Activated CD8-positive, alpha-beta memory T cell treated with anti-CD3 and anti-CD28 coated beads, Interleukin-2, amount 50 U/mL, for 48 hours (primary cell): ENCODE measurements around the gene CAMSAP1.

ENCODE experiments used
- DNase-seq: peaks from one replicate; pipeline ENCODE4 v3.0.0-alpha.2; 2020

CAMSAP1 gene

DNA sequence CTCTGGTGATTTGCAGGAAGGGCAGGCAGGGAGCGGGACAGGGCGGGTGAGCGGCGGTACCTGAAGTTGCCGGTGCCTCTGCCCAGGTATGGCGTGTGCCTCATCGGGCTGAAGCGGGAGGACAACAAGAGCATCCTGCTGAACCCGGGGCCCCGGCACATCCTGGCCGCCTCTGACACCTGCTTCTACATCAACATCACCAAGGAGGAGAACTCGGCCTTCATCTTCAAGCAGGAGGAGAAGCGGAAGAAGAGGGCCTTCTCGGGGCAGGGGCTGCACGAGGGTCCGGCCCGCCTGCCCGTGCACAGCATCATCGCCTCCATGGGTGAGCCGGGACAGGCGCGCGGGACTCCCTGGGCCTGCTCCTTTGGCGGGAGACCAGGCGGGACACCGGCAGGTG, 136.6 kb downstream of the CAMSAP1 start:
- no peak for DNase-seq

DNA sequence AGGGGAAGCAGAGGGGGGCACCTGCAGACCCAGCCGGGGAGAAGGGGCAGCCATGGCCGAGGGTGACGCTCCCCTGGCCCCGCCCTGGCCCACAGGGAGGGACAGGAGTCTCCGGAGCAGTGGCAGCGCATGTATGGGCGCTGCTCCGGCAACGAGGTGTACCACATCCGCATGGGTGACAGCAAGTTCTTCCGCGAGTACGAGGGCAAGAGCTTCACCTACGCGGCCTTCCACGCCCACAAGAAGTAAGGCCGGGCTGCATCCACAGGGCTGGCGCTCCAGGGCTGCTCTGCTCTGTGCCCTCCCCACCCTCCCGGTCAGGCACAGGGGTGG, 137.2 kb downstream of the CAMSAP1 start:
- no peak for DNase-seq

DNA sequence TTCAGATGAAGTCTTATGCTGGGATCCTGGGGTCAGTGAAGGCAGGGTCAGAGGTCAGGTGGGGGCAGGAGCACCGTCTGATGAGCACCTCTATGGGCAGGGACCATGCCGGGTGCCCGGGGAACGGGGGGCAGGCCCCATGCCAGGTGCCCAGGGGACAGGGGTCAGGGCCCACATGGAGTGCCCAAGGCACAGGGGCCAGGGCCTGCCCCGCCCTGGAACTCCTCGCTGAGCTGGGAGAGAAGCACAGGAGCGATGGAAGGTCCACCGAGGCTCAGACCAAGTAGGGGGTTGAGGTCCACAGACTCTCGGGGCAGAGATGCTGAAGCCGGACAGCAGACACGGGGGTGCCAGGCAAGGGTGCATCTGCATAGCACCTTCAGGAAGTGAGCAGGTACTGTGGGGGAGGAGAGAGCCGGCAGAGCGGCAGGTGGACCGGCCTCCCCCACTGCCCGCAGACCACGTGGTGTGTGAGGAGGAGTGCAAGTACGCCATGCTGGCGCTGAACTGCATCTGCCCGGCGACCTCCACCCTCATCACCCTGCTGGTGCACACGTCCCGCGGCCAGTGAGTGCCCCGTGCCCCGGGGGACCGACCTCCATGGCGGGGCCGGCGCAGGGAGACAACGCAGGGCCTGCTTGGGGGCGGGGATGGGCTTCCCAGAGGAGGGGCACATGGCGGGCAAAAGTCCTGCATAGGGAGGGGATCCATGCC, 137.7 kb downstream of the CAMSAP1 start:
- DNase-seq, result no peak

DNA sequence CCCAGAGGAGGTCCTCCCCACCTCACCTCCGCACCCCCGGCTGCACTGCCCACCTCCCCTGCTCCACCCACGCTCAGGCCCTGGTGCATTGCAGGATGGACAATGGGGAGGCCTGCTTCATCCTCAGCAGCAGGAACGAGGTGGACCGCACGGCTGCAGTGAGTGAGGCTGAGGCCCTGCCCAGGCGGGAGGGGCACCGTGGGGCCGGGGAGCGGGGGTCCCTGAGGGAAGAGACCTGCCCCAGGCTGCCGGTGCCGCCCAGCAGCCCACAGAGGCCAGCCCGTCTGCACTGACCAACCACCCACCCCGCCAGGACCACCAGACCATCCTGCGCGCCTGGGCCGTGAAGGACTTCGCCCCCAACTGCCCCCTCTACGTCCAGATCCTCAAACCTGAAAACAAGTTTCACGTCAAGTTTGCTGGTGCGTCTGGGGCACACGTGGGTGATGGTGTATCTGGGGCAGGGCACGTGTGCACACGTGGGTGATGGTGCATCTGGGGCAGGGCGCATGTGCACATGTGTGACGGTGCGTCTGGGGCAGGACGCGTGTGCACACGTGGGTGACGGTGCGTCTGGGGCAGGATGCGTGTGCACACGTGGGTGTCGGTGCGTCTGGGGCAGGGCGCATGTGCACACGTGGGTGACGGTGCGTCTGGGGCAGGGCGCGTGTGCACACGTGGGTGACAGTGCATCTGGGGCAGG, 138.7 kb downstream of the CAMSAP1 start:
- DNase-seq, result no peak

DNA sequence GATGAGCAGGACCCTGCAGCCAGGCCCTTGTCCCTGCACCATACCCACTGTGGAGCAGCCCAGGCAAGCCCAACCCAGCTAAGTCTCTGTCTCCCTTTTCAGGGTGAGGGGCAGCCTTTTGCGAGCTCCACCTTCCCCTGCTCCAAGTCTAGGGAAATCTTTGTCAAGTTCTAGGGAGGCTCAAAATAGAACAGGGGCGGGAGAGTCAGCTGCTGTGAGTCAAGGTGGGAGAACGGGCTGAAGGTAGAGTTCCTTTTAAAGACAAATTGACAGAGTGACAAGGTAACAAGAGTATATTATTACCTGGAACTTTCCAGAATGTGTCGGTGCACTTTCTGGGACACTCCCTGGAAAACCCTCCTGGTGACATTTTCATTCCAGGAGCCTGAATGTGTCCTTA, 140.6 kb downstream of the CAMSAP1 start:
- DNase-seq, result no peak

DNA sequence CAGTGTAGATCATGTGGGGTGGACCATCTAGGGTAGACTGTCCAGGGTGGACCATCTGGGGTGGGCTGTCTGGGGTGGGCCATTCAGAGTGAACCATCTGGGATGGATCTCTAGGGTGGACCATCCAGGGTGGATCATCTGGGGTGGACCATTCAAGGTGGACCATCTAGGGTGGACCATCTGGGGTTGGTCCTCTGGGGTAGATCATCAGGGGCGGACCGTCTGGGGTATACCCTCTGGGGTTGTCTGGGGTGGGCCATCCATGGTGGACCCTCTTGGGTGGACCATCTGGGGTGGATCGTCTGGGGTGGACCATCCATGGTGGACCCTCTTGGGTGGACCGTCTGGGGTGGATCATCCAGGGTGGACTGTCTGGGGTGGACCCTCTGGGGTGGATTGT, 141.1 kb downstream of the CAMSAP1 start:
- no peak for DNase-seq

DNA sequence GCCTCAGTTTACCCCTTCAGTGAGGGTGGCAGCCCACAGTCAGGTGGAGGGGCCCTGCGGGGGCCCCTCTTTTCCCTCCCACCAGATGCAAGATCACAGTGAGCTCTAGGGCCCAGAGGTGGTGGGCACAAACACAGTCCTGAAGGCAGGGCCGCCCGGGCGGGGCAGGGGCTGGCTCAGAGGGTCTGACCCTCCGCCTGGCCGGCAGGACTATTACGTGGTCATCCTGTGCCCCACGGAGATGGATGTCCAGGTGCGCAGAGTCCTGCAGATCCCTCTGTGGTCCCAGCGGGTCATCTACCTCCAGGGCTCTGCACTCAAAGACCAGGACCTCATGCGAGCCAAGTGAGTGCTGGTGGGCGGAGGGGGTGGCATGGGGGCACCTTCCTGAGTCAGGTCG, 141.9 kb downstream of the CAMSAP1 start:
- DNase-seq, result no peak

DNA sequence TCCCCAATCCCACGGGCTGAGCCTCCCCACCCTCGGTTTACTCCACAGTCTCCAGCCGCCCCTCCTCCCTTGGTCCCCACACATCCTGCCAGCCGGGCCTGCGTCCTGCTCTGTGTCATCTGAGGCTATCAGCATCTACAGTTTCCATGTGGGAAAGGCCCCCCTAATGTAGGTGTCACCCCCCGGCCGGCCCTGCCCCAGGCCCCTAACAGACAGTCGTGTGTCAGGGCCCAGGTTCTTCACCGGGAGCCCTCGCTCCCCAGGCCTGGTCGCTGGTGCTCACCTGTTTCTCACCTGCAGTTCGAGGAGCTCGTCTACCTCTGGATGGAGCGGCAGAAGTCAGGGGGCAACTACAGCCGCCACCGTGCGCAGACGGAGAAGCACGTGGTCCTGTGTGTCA, 142.6 kb downstream of the CAMSAP1 start:
- no peak for DNase-seq

DNA sequence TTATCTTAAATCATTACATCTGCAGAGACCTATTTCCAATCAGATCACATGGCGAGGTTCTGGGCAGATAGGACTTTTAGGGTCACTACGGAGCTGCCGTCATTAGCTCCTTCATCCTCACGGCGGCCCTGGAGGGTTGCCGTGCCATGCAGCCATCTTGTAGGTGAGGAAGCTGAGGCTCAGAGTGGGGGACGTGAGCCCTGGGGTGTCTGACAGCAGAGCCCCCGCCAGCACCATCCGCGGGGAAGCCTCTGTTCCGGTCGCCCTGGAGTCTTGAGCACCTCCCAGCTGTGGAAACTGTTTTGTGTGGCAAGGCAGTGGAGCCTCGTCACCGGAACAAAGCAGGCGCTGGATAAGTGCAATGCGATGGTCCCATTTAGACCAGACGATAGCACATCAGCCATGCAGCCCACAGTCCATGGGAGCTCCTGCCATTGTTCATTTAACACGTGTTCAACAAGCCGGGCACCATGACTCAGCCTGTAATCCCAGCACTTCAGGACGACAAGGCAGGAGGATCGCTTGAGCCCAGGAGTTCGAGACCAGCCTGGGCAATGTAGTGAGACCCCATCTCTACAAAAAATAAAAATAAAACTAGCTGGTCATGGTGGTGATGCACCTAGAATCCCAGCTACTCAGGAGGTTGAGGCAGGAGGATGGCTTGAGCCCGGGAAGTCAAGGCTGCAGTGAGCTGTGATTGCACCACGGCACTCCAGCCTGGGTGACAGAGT, 143.5 kb downstream of the CAMSAP1 start:
- DNase-seq, result no peak

DNA sequence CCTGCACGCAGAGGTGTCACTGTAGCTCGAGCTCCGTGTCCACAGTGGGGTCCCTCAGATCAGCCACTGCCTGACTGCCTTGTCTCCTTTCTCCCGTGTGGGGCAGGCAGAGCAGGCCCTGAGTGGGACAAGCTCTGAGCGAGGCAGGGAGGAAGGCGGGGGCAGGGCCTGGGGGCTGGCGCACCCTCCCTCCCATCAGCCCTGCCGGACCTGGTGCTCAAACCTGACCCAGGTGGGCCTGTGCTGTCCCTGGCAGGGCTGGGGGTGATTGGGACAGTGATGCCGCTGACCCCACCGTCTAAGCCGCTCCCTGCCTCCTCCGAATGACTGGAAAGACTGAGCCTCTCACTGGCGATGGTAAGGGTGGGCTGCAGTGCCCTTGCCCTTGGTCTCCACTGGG, 144.4 kb downstream of the CAMSAP1 start:
- no peak for DNase-seq

DNA sequence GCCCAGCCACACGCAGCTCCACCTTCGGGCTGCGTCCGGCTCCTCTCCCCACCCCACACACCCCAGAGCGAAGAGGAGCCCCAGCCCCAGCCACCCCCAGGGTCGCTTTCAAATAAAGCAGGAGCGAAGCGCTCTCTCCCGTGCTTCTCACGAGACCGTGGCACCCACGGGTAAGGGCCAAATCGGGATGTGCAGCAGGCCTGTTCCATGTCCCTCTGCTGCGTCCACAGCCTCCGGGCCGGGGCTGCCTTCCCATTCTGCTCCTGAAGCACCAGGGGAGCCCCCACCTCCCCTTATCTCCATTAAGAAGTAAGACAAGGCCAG, 145.5 kb downstream of the CAMSAP1 start:
- DNase-seq, result no peak

DNA sequence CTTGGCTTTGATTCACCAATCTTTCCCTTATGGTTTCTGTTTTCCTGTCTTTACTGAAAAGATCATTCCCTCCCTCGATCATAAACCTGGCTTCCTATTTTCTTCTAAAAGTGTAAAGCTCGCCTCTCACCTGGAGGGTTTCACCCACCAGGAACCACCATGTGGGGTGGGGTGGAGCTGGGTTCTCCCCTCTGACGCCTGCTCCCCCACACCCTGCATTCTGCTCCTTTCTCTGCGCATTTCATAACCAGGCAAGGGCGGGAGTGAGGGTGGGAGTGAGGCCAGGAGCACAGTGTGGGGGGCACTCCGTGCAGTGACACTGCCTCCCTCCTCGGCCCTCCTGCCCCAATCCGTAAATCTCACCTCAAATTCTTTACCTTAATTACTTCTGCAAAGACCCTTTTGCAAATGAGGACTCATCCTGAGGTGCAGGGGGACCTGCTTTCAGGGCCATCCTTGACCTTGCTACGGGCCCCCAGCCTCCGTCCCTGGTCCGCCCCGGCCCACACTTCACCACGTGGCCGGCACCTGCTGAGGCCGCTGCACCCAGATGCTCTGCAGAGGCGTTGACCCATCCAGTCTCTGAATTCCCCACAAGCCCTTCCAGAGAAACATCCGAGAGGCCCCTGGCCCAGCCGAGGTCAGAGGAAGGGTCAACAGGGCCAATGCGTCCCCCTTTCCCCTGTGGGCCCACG, 146.0 kb downstream of the CAMSAP1 start:
- DNase-seq, result no peak

DNA sequence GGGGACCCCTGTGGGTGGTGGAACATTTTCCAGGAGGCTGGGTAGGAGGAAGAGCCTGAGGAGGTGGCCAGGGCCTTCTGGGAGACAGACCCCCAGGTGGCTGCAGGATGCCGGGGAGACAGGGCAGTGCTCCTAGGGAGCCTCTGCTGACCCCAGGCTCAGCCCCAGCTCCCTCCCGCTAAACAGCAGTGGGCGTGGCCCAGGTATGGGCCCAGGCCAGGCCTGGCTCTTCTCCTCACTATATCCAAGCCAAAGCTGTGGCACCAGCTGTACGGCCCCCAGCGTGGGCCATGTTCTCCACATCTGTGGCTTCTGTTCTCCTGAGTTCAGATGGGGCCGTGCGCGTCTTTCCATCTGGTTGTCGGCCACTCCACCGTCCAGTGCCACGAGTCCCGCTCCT, 146.9 kb downstream of the CAMSAP1 start:
- DNase-seq, result no peak

DNA sequence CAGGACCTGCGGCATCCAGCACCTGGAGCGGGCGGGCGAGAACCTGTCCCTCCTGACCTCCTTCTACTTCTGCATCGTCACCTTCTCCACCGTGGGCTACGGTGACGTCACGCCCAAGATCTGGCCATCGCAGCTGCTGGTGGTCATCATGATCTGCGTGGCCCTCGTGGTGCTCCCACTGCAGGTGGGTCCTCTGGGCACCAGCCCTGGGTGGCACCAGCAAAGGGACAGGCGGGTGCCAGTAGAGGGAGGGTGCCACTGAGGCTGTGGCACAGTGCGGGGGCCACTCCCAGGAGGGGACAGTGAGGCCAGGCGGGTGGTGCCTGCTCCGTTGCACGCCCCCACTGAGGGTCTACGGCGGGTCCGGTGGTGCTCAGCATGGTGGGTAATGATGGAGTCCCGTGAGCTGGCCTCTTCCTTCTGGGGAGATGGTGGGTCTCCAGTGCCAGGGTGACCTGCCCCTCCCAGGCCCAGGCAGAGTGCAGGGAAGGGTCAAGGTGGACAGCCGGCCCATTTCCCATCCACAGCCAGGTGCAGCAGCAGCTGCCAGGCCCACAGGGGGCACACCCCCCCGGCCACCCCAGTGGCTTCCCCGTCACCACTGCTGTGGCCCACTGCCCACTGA, 147.6 kb downstream of the CAMSAP1 start:
- no peak for DNase-seq

DNA sequence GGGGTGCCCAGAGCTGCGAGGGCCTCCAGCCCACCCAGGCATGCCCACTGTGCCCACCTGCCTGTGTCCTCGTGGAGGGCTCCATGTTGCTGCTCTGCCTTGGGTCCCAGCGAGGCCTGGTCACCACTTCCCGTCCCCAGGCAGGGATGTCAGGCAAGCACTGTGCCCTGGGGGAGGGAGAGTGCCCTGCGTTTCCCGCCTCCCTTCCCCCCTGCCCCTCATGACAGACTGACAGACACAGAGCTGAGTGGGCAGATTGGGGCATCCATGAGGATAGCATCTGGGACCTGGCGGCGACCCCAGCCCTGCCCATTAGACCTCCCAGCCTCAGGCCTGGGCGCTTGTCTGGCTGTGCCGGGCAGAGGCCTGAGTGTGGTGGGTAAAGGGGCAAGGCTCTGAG, 148.5 kb downstream of the CAMSAP1 start:
- no peak for DNase-seq
